HG03135 (cell line): ENCODE results near the gene NPAS3.

ENCODE experiments used
- ATAC-seq: cut with Tn5 transposase; IDR thresholded peaks from one replicate; pipeline ENCODE4 v1.9.1; 2021; ENCODE audit warnings: mild to moderate bottlenecking, moderate library complexity; ENCODE audit not compliant: unreplicated experiment

Gene NPAS3

GRCh38 chr14:33465846-33466700 is 527.4 kb downstream of the NPAS3 start:
- no peak for ATAC-seq

GRCh38 chr14:33467971-33468370 is 529.3 kb downstream of the NPAS3 start:
- no peak for ATAC-seq

- no peak for ATAC-seq
These were observed 531.2 kb downstream of the NPAS3 start for GRCh38 chr14:33469898-33470297.

- ATAC-seq, result no peak
These were observed 533.1 kb downstream of the NPAS3 start for GRCh38 chr14:33471776-33472175.

- no peak for ATAC-seq
These were observed 536.9 kb downstream of the NPAS3 start for GRCh38 chr14:33475623-33476022.

GRCh38 chr14:33477797-33478196 is 539.1 kb downstream of the NPAS3 start:
- no peak for ATAC-seq

- ATAC-seq, result no peak
These were observed 541.6 kb downstream of the NPAS3 start for GRCh38 chr14:33480071-33480886.

- no peak for ATAC-seq
These were observed 542.2 kb downstream of the NPAS3 start for GRCh38 chr14:33480887-33481184.

- ATAC-seq, result no peak
These were observed 544.4 kb downstream of the NPAS3 start for GRCh38 chr14:33483110-33483509.

- no peak for ATAC-seq
These were observed 544.9 kb downstream of the NPAS3 start for GRCh38 chr14:33483541-33483940.

GRCh38 chr14:33484264-33484663 is 545.6 kb downstream of the NPAS3 start:
- no peak for ATAC-seq

- ATAC-seq, result no peak
These were observed 547.7 kb downstream of the NPAS3 start for GRCh38 chr14:33486332-33486890.

- no peak for ATAC-seq
These were observed 549.9 kb downstream of the NPAS3 start for GRCh38 chr14:33488582-33488981.

GRCh38 chr14:33490555-33490954 is 551.9 kb downstream of the NPAS3 start:
- no peak for ATAC-seq

GRCh38 chr14:33491112-33491511 is 552.4 kb downstream of the NPAS3 start:
- no peak for ATAC-seq

GRCh38 chr14:33492491-33492890 is 553.8 kb downstream of the NPAS3 start:
- no peak for ATAC-seq

- no peak for ATAC-seq
These were observed 554.6 kb downstream of the NPAS3 start for GRCh38 chr14:33493266-33493665.

GRCh38 chr14:33493990-33494389 is 555.3 kb downstream of the NPAS3 start:
- no peak for ATAC-seq

GRCh38 chr14:33499687-33500086 is 561.0 kb downstream of the NPAS3 start:
- no peak for ATAC-seq

GRCh38 chr14:33504246-33505099 is 565.8 kb downstream of the NPAS3 start:
- ATAC-seq, result no peak
